Inflammatory macrophage (primary cell): ENCODE data around the gene IP6K2.
"Not testable (repeated sequence)": the region's sequence is repeated elsewhere in the genome, so short reads cannot be mapped to it uniquely, and the experiment has no call there.

Source experiments
- DNase-seq, 2 donors: peaks; one replicate each; pipeline ENCODE4 v3.0.0-alpha.2; 2020 to 2022

The IP6K2 gene

DNA sequence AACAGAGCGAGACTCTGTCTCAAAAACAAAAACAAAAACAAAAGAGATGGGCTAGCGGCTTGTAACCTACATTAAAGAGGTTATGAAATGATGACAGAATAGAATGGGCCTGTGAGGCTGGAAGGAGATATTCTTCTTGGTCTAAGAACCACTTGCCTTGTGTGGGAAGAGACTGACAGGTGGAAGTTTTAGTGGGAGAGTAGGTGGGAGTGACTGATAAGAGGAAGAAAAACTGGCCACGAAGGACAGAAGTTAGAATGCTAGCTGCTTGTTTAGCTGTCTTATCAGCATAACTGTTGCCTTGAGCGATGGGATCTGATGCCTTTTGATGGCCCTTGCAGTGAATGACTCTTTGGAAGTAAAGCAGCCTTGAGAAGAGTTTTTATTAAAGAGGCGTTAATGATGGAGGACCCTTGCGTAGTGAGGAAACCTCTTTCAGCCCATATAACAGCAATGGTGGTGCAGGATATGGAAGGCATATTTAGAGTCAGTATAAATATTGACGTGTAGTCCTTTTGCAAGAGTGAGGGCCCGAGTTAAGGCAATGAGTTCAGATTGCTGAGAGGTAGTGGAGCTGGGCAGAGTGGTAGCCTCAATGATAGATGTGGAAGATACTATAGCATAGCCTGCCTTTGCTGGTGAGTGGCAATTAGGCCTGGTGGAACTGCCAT lies 8.3 kb upstream of the IP6K2 start:
- not testable (repeated sequence) for DNase-seq

DNA sequence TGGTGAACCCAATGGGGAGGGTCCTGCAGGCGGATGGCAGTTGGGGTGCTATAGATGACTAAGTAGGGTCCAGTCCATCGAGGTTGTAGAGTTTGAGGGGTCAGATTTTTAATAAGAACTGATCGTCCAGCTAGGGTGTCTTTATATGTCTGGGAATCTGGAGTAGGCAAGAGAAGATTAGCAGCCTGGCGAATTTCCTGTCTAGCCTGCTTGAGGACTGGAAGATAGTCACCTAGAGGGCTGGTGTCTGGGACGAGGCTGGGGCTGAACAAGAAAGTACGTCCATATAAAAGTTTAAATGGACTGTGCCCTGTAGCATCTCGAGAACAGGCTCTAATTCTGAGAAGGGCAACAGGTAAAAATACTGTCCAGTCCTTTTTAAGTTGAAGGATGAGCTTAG lies 6.7 kb upstream of the IP6K2 start:
- DNase-seq, result no peak

DNA sequence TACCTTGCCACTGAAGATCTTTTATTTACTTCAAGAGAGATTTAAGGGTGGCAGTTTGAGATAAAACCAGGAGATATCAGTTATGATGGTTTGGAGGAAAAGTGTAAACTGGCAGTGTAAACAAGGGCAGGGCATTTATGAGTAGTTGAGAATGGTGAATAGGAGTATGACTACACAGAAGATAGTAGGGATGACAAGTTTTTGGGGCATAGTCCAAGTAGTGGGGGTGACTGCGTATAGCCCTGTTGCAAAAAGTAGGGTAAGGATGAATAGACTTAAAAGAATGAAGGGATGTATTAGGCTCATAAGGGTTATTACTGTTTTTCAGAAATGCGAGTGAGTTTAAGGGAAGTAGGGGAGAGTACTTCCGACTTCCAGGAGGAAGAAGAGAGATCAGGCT lies 6.3 kb upstream of the IP6K2 start:
- not testable (repeated sequence) for DNase-seq

DNA sequence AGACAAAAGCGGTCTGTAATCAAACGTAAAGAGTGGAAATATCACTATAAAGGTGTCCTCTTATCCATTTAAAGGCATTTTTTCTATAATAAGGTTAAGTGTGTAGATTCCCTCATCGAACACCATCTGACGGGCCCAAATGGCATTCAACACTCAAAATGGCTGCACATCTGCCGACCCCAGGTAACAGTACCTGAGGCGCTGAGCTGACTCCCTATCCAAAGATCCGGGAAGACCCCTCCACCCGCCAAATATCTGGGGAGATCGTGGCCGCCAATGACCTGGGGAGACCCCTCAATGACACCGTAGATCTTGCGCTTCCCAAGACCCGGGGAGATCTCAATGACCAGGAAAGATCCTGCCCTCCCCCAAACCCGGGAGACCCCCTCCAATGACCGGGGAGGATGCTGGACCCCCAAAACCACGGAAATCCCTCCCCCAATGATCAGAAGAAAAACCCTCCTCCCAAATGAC lies 476 bp downstream of the IP6K2 start:
- no peak for DNase-seq

DNA sequence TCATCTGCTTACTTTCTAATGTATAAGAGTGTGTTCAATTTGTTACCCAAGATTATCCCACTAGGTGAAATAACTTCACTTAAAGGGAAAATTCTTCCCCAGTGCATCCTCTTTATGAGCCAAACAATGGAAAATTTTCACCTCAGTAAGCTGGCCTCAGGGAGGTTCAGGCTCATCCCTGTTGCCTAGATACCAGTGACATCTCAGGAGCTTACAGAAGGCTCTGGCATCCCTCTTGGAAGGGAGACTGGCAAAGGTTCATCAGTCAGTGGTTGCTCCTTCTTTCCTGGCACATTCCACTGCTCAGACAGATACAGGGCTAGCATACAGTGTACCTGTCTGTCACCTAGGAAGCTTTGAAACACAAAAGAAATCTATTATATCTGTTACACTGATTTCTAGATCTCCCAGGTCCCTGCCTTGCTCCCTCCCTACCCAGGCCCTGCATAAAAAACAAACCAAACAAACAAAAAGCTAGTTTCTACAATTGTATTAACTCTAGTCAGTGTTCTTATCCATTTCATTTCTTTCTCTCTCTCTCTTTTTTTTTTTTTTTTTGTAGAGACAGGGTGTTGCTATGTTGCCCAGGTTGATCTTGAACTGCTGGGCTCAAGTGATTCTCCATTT lies 1.7 kb downstream of the IP6K2 start:
- no peak for DNase-seq

DNA sequence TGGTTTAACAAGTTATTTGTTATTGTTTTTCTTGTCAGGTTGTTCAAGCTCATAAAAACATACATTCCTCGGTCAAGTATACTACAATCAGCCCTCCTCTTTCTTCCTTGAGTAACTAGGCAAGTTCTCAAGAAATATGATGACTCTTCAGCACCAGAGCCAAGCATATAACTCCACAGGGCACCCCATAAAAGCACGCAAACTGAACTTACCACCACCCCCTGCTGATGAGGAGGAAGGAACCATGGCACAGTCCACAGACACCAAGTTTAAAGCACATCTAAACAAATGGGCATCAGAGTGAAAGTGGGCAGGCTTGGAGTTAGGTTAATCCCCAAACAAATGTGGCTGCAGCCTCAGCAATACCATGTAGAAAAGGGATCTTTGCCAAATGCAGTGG lies 5.3 kb downstream of the IP6K2 start:
- no peak for DNase-seq

DNA sequence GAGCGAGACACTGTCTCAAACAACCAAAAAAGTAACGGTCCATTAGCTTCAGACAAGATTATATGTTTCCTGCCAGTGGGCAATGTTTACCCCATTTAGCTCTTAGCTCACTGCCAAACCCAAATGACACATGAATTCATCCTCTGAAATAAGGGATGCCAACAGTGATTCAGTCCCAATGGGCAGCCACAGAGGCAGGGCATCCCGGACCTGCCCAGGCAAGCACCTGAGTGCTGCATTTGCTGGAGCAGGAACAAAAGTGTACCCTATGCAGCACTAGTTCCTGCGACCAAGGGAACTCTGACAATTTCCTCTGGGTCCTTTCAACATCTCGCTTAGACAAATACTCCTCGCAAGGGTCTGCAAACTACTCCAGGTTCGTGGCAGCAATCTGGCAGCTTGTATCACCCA lies 8.0 kb downstream of the IP6K2 start:
- no peak for DNase-seq

DNA sequence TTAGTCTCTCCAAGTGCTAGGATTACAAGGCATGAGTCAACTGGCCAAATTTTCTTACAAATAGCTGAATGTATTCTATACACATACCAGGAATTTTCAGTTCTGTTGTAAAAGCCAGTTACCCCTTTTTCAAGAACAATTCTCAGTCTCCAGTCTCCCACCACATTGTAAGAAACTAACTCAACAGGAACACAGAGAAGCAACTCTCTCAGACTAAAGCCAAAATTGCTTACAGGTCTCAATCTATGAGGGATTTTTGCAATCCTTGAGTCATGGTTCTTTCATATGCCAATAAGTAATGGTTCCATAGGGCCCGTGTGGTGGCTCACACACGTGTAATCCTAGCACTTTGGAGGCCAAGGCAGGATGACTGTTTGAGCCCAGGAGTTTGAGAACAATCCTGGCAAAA lies 8.5 kb downstream of the IP6K2 start:
- peak; percentile 7 to 8 for DNase-seq

DNA sequence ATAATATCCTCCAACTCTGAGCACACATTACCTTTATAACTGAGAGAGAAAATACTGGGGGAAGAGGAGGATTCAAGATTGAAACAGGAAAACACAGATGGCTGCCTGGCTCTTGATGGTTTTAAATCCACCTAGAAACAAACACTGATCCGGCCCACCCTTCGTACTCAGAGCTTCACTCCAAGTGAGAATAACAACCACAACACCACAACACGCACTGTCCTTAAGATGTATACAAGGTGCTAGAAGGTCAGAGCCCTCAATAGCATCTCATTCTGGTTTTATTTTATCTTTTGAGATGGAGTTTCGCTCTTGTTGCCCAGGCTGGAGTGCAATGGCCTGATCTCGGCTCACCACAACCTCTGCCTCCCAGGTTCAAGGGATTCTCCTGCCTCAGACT lies 9.9 kb downstream of the IP6K2 start:
- no peak for DNase-seq

DNA sequence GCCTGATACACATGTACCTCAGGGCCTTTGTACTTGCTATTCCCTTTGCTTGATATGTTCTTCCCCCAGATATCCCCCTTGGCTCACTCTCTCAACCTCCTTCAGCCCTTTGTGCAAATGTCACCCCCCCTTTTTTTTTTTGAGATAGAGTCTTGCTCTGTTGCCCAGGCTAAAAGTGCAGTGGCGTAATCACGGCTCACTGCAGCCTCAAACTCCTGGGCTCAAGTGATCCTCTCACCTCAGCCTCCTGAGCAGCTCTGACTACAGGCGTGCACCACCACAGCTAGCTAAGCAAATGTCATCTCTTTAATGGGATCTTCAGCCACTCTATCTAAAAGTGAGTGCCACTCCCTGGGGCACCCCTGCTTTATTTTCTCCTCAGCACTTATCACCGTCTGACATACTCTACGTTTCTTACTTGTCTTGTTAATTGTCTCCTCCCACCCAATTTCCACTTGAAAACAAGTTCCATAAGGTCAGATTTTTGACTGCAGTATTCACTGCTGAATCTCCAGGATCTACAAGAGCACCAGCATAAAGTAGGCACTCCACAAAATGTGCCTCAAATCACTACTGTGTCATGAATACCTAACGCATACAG lies 14.6 kb downstream of the IP6K2 start:
- no peak for DNase-seq

DNA sequence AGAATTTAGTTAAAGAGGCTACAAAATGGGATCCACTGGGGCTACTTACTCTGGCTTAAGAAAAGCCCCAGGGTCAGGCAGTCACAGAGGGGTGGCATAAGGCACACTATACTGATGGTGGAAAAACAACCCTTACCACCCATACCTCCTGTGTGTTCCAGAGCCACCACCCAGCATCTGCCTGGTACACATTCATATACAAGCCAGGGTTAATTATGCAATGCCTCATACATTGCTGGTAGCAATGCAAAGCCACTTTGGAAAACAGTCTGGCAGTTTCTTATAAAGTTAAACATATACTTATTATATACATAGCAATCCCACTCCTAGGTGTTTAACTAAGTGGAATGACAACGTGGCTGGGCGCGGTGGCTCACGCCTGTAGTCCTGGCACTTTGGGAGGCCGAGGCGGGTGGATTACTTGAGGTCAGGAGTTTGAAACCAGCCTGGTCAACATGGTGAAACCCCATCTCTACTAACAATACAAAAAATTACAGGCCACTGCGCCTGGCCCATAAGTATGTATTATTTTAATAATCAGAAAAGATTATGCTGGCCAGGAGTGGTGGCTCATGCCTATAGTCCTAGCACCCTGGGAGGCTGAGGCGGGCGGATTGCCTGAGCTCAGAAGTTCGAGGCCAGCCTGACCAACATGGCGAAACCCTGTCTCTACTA lies 16.2 kb downstream of the IP6K2 start:
- no peak for DNase-seq

DNA sequence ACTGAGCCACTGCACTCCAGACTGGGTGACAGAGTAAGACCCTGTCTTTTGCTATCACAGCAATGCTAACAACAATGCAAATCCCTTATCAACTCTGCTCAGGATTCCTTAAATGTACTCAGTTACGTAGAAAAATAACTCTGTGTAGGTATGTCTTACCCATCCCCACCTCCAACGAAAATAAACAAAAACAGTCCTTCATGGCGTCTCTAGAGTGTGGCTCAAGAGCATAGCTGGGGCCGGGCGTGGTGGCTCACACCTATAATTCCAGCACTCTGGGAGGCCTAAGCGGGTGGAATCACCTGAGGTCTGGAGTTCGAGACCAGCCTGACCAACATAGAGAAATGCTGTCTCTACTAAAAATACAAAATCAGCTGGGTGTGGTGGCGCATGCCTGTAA lies 18.1 kb downstream of the IP6K2 start:
- DNase-seq, result no peak

DNA sequence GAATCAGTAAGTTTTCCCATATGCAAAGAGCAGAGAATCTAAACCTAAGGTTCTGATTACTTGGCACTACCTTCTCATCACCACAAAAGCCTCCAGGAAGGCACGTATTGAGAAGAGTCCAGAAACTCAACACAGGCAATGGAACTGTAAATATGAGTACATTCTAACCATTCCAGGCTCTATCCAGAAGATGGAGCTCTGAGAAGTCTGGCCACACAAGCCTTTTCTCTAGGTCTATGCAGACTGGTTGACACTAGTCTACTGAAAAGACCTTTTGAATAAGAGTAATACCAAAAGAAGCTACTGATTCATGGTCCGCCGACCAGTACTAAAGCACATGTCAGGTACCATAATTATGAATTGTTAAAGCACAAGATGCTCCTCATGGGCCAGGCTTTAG lies 19.1 kb downstream of the IP6K2 start:
- DNase-seq, result no peak

DNA sequence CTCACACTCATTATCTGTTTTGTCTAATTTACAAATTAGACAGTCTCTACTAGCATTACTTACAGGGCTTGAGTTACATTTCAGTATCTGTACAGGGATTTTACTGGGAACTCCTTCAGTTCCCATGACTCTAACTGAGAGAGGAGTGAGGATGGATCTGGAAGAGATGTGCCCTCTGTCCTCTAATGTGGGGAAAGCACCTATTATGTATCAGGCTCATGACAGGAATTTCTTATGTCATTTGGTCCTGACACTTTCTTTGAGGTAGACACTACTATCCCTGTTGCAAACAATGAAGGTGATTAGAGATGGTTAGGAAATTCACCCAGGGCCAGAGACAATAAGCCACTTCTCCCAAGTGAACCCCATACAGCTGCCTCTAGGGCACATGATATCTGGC lies 20.4 kb downstream of the IP6K2 start:
- no peak for DNase-seq

DNA sequence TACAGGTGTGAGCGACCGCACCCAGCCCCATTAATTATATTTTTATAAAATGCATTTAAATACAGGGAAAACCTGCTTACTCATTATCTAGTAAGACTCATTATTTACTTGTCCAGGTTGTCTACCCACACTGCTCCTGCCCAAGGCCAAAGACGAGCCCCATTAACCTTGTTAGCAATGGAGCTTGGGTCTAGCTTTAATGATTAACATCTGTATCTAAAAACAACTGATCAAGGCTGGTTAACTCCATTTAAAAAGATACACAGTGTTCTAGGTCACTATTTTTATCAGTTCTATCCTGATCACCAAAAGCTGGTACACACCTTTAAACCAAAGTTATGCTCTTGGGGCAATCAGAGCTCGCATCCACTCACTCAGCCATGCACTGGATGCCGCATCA lies 20.9 kb downstream of the IP6K2 start:
- no peak for DNase-seq

DNA sequence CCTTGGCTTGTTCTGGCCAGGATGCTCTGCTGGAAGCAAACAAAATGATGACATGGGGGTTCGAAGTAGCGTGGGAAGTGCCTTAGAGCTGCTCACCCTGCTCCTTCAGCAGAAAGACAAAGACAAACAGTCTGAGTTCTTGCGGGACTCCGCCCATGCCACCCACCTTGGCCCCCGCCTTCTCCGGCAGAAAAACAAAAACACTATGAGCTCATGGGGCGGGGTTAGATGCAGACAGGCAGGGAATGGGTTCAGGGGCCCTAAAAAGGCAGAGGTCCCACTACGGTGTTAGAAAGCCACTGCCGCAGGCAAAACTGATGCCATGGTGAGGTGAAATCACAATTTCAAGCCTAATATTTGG lies 21.6 kb downstream of the IP6K2 start:
- DNase-seq, result no peak

DNA sequence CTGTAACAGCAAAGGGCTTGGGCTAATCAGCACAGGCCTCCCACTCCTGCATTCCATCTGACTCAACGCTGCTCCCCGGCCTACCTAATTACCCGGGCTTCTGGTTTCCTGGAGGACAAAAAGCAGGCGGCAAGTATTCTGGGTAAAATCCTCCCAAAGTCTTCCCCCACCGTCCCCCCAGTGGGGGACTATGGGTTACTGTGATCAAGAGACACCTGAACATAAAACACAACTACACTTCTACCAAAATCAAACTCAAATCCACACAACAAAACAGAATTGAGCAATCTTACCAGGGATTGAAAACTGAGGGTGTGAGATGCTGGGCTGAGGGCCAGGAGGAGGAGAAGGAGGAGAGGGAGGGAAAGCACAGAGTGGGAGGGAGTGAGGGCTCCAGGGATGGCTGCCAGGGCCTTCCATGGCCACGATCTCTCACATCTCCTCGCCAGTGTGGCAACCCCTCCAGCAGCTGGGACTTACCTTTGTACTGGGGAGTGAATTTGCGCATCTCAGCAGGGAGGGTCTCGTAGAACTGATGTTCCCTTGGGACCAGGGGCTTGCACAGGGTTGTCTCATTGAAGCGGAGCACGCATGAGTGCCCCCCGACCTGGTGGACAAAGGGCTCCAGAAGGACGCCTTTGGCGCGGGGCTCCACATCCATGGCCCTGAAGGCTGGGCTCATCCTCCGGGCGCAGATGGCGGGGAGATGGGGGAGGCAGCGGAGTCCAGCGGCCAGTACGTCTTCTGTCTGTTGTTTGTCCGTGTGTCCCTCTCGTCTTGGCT lies 22.2 kb downstream of the IP6K2 start:
- no peak for DNase-seq

DNA sequence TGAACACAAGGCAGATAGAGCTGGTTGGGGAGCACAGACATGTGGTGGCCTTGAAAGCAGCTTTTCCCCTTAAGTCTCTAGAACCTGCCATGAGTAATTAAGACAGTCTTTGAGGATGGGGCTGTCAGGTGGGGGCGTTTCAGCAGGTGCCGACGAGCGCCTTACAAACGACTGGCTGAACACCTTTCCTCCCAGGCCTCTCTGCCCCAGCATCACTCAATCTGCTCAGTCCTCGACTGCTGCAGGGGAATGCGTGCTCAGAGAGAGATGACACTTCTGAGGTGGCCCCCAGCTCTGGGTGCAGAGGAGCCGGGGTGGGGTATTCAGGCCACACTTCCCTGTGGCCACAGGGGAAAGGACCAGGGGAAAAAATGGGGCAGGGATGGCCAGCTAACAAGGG lies 23.2 kb downstream of the IP6K2 start:
- no peak for DNase-seq

DNA sequence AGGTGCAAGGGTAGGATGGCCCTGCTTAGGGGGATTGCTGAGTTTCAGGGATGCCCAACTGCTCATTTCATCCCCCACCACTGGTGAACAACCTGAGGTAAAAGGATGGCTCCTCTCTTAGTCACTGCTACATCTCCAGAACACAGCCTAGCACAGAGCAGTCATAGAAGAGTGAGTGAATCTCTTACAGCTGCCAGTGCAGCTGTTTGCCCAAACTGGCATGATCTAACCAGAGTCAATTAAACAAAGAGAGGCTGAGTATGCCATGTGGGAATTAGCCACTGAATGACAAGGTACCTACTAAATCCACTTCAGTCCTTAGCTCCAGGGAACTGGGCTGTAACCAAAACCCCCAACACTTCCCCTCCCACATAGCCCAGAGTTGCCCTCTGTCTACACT lies 24.5 kb downstream of the IP6K2 start:
- no peak for DNase-seq

DNA sequence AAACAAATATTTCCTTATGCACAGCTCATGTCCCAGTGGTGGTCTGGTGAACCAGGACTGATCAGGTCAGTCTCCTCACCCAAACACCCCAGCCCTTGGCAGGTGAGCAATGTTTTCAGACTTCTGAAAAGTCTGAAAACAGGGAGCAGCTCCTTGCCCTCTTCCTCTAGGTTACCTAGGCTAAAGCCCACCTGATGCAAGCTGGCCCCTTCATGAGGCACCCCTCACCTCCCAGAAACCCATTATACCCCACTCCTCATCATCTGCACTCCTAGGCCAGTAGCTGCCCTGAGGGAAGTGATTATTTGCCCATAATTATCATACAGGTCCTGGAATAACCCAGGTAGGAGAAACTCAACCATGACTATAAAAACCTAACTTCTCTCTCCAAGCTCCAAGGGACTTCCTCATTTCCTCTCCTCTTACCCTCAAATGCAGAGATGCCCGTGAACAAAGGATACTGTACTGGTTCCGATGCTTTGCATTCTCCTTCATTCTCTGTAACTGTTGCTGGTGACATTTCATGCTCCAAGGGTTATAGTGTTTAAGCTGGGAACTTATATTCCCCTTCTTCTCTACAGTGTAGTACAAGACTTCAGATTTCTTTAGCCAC lies 26.1 kb downstream of the IP6K2 start:
- DNase-seq, result no peak

DNA sequence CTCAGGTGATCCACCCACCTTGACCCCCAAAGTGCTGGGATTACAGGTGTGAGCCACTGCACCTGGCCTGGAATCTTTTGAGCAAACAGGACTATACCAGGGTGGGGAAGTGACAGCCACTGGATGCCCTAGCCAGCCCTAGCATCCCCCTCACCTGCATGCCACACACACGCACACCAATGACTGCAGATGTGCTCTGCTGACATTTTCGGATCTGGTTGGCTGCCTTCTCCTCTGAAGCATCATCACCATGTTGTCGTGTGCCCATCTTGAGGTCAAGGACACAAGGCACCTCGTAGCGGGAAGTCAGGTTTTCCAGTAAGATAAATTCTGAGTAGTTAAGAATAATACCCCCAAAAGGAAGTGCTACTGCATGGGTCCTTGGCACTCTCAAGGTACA lies 27.6 kb downstream of the IP6K2 start:
- no peak for DNase-seq

DNA sequence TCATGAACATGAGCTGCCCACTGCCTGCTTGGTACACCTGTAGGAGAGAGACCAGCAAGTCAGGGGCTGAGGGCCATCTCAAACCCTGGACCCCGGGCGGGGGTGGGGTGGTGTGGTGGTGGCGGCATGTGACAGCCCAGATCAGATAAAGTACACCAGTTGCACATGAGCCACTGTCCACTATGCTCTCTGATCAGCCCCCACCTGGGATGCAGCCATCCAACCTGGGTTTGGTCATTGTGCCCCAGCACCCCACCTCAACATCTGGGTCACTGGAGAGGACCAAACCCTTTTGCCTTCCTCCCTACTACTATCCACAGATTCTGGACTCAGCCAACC lies 28.3 kb downstream of the IP6K2 start:
- DNase-seq, result no peak
